H54 (cell line): ENCODE results near the gene TRAF5.
"Not testable (repeated sequence)": the region's sequence is repeated elsewhere in the genome, so short reads cannot be mapped to it uniquely, and the experiment has no call there.

Source experiments
- DNase-seq: peaks from one replicate; pipeline ENCODE4 v3.0.0; 2011; ENCODE audit warnings: low spot score, mixed read lengths; ENCODE audit not compliant: insufficient read length
- FAIRE-seq: peaks from 3 replicates; lab custom pipeline; 2011; peaks lifted over from hg19 to GRCh38; lab: Jason Lieb, UNC
- POLR2A ChIP-seq: IDR thresholded peaks from 2 replicates; pipeline ENCODE4 v1.6.1; 2011; ENCODE audit warnings: low read depth, mild to moderate bottlenecking, low read length

The TRAF5 gene

DNA sequence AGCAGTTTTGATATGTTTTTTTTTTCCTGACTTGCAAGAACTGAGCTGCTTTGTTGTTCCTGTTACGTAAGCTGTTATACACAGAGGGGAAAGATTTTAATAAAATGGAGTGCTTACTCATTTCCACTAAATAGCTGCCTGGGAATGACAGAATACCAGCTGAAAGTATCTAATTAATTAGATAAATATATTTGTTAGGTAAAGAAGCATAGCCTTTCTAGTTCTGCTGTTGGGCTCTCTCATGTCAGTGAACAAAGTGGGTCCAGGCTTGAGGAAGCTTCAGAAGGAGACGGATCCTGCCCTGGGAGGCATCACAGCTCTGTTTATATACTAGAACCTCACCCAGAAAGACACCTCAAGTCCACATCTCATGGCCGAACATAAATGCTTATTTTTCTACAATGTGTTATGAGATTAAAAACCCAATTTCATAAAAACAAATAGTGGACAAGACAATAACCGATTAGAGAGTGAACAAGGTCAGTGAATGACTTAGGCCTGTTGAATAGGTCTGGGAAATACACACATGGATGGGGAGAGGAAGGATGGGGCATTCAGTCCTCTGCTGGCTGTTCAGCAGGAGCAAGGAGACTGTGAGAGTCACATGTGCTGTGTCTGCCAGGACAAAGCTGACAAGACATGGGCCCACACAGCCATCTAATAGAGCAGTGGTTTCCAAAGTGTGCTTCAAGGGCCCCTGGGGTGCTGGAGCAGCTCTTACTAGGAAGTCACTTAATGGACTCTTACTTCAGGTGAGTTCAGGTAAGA is 20.6 kb downstream of the TRAF5 start:
- TF ChIP-seq POLR2A = no peak
- DNase-seq (no peak), FAIRE-seq (no peak)

DNA sequence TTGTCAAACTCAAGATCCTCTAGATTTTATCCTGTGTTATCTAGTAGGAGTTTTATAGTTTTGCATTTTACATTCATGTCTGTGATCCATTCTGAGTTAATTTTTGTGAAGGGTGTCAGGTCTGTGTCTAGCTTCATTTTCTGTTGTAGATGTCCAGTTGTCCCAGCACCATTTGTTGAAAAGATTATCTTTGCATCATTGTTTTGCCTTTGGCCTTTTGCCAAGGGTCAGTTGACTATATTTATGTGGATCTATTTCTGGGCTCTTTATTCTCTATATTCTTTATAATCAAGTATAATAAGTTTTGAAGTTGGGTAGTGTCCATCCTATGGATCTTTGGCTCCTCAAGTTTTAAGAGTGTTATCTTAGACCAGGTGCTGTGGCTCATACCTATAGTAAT is 21.9 kb downstream of the TRAF5 start:
- no peak for TF ChIP-seq POLR2A
- DNase-seq = no peak
- no peak for FAIRE-seq

DNA sequence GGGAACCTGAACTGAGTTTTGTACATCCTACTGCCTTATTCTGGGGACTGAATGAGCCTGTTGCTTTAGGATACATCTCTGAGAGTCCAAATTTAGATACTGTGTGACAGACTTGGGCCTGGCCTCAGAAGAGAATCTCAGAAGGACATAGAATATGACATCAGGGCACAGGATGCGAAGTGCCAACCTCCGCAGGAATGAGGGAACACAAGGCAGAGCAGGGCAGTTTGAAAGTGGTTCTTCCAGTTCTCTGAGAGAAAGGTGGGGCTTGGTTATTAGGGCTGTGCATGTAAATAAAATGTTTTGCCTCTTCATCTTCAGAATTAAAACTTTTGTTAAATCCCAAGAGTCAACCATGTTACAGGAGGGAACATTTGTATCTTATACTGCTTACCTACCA is 23.1 kb downstream of the TRAF5 start:
- no peak for TF ChIP-seq POLR2A
- FAIRE-seq = no peak
- no peak for DNase-seq

DNA sequence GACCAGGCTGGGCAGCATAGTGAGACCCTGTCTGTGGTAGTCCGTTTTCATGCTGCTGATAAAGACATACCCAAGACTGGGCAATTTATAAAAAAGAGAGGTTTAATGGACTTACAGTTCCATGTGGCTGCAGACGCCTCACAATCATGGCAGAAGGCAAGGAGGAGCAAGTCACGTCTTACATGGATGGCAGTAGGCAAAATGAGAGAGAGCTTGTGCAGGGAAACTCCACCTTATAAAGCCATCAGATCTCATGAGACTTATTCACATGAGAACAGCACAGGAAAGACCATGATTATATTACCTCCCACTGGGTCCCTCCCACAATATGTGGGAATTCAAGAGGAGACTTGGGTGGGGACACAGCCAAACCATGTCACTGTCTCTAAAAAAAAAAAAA is 25.4 kb downstream of the TRAF5 start:
- DNase-seq, FAIRE-seq: not testable (repeated sequence)

DNA sequence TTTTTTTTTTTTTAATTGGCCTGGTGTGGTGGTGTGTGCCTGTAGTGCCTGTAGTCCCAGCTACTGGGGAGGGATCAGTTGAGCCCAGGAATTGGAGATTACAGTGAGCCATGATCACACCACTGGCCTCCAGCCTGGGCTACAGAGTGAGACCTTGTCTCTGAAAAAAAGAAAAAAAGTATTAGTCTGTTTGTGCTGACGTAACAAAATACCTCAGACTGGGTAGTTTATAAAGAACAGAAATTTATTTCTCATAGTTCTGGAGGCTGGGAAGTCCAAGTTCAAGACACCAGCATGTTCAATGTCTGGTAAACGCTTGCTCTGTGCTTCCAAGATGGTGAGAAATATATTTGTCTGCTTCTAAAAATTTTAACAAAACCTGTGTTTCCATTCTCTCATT is 25.8 kb downstream of the TRAF5 start:
- DNase-seq (no peak), FAIRE-seq (no peak)
- no peak for TF ChIP-seq POLR2A

DNA sequence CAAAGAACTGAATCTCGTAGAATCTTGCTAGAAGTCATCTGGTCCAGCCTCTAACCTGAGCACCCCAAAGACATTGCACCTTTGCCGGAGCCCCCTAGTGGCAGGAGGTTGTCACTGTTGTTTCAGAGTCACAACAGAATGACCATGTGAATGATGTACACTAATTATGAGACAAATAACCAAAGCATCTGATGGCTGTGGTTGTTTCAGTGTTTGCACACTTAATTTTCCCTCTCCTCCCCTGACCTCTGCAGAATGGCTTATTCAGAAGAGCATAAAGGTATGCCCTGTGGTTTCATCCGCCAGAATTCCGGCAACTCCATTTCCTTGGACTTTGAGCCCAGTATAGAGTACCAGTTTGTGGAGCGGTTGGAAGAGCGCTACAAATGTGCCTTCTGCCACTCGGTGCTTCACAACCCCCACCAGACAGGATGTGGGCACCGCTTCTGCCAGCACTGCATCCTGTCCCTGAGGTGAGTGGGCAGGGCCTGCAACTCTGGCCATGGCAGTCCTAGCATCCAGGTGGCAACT is 26.4 kb downstream of the TRAF5 start:
- DNase-seq = no peak
- FAIRE-seq = no peak
- no peak for TF ChIP-seq POLR2A

DNA sequence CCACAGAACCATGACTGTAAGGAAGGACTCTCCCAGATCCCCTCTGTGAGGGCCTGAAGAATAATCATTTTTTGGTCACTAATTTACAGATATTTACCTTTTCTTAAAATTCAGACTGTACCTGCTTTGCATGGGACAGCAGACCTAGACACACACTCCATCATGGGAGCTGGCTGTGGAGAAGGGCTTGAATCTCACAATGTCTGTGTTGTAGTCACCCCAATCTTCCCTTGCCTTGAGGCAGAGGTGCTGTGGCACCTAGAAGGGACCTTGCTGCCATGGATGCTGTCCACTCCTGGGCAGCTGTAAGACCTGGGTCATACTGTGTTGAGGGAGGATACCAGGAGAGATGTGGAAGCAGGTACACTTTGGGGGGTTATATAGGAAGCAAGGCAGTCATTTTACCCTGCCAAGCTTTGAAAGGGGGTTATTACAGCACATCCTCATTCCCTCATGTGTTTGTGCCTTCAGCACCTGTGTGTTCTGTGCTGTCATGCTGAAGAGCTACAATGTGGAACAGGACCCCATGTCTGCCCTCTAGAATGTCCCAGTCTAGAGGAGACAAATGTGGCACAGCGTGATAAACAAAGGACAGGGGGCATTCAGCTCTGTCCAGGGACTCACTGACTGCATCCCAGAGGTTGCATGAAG is 27.1 kb downstream of the TRAF5 start:
- no peak for FAIRE-seq

DNA sequence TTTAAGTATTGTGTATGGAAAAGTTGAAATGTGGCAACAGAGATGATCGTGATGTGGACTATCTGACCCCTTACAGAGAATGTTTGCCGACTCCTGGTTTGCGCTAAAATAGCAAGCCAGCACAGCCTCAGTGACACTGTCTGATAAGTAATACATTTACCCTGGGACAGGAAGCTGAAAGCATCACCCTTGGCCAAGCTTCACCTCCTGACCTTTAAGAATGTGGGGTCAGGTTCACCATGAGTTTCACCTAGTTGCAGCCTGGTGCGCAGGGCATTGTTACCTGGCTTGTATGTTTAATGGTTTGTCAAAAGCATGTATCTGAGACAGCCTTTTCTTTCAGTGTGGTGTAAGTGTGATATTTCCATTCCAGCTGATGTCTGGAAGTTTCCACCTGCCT is 29.2 kb downstream of the TRAF5 start:
- no peak for DNase-seq
- TF ChIP-seq POLR2A = no peak

More for the DNA sequence above, 27.1 kb downstream of the TRAF5 start:
- DNase-seq = no peak
- no peak for TF ChIP-seq POLR2A

DNA sequence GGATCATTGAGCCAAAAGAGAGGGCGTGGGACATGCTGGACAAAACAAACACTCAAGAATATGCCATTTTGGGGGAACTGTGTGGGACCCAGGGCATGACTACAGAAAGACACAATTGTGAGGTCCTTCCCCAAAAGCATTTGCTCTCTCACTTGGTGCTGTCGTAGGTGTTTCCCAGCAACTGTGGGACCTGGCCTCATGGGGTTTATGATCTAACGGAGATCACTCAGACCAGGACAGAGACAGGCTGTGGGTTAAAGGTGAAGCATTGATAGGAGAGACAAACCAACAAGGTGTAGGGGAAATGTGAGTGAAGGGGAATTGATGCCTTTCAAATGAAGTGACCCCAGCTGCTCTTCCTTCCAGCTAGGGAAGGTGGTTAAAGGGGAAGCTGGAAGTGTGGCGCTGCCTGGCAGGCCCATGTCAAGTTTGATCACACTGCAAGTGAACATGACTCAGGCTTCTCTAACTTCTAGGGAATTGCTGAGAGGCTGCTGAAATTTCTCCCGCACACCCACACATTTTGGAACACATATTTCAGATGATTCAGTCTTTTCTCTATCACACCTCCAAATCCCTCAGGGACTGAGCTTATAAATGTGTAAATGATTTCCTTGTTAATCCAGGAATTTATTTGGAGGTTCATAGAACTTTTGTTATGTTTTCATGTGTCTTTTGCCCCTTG is 30.2 kb downstream of the TRAF5 start:
- no peak for FAIRE-seq
- no peak for DNase-seq
- no peak for TF ChIP-seq POLR2A

More for the DNA sequence above, 29.2 kb downstream of the TRAF5 start:
- FAIRE-seq = no peak

DNA sequence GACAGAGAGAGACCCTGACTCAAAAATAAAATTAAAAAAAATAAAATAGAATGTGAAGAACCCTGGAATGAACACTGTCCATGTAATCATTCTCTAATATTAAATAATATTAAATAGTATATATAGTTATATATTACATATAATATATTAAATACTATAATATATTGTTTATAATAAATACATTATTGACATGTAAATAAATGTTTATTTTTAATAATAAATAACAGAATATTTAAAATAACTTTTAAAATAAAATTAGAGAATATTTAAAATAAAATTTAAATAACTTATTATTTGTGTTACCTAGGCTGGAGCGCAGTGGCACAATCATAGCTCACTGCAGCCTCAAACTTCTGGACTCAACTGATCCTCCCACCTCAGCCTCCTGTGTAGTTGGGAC is 32.1 kb downstream of the TRAF5 start:
- FAIRE-seq = no peak
- TF ChIP-seq POLR2A = no peak
- DNase-seq = no peak

DNA sequence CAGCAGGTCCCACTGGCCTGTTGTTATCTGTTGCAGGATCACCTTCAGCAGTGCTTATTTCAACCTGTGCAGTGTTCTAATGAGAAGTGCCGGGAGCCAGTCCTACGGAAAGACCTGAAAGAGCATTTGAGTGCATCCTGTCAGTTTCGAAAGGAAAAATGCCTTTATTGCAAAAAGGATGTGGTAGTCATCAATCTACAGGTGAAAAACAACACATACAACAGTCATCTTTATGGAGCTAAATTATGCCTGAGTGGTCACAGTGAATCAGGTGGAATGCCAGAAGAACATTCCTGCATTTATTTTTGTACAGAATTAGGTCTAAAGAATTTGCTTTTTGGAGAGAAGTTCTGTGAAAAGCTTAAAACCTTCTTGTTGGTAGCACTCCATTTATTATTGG is 33.2 kb downstream of the TRAF5 start:
- TF ChIP-seq POLR2A = no peak
- FAIRE-seq (no peak), DNase-seq (no peak)

DNA sequence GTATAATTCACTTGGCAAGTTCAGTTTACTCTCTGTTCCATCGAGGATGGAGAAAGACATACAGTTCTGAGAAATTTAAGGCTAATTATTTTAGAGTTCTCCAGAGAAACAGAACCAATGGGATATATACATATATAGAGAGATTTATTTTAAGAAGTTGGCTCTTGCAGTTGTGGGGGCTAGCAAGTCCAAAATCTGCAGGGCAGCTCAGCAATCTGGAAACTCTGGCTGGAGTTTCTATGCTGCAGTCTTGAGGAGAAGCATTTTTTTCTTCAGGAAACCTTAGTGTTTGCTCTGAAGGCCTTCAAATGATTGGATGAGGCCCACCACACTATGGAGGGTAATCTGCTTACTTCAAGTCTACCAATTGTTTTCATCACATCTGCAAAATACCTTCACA is 34.6 kb downstream of the TRAF5 start:
- no peak for TF ChIP-seq POLR2A
- FAIRE-seq (no peak), DNase-seq (no peak)

DNA sequence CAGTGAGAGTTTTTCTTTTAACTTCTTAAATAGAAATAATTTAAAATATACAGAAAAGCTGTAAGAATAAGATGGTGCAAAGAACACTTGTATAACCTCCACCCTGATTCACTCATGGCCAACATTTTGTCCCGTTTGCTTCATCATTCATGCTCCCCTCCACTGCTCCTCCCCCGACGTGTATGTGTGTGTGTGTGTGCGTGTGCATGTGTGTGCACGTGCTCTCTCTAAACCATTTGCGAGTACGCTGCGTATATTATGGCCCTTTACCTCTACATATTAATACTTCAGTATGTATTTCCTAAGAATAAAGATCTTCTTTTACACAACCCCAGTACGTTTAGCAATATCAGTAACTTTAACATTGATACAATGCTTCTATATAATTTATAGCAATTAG is 43.0 kb downstream of the TRAF5 start:
- DNase-seq (no peak), FAIRE-seq (no peak)
- TF ChIP-seq POLR2A = no peak

DNA sequence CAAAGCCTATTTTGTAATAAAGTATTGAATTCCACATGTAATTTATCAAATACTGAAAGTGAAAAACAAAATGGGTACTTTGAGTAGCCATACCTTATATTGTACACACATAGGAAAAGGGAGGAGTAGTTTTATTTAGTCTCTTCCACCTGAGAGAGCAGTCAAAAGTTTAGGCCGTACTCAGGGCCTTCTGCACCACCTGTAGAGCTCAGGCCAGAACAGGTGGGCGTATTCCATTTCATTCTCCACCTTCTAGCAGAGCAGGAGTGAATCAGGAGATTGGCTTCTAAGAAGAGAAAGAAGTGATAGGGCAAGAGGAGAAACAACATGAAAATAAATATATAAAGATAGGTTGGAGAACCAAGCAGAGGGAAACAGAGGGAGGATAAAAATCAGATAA is 44.0 kb downstream of the TRAF5 start:
- TF ChIP-seq POLR2A = no peak
- no peak for FAIRE-seq
- no peak for DNase-seq

DNA sequence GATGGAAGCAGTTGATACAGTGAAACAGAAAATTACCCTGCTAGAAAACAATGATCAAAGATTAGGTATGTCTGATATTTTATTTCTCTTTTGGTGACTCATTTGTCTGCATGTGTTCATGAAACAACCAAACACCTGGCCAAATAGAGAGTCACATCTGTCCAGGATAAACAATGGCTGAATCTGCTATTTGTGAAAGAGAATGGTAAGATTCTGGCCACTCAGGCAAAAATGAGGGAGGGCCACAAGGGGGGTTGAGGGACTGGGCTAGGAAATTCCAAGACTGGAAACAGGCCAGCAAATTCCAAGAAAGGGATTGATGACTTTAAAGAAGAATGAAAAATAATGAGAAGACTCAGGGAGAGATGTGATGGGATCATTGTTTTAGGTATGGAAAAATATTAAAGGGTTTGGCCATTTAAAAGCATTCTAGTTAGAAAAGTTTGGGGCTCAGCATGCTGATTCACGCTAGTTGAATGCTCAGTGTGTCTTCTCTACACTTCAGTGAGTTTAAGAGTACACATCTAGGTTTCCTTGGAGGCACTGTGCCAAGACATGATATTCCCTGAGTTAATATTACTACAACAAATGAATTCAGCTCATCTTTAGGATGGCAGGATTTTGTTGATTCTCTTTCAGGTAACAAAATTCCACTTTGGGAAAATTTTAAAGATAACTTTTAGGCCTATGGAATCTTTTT is 44.9 kb downstream of the TRAF5 start:
- DNase-seq (no peak), FAIRE-seq (no peak)

More for the DNA sequence above, 44.9 kb downstream of the TRAF5 start:
- TF ChIP-seq POLR2A = no peak
